GM19455 (cell line): ENCODE measurements around the gene CMTM8.
"Not testable (repeated sequence)": the region's sequence is repeated elsewhere in the genome, so short reads cannot be mapped to it uniquely, and the experiment has no call there.

Experiments used
- ATAC-seq: cut with Tn5 transposase; IDR thresholded peaks from one replicate; pipeline ENCODE4 v1.9.1; 2021; ENCODE audit not compliant: unreplicated experiment

Gene CMTM8

GRCh38 chr3:32374788-32375595 lies 136.5 kb downstream of the CMTM8 start:
- ATAC-seq: no peak

GRCh38 chr3:32375596-32375930 lies 137.1 kb downstream of the CMTM8 start:
- ATAC-seq: no peak

GRCh38 chr3:32376115-32376514 lies 137.6 kb downstream of the CMTM8 start:
- ATAC-seq: no peak

- no peak for ATAC-seq
Measured at GRCh38 chr3:32379831-32380500, 141.5 kb downstream of the CMTM8 start.

- no peak for ATAC-seq
Measured at GRCh38 chr3:32381922-32382321, 143.4 kb downstream of the CMTM8 start.

GRCh38 chr3:32383136-32383711 lies 144.7 kb downstream of the CMTM8 start:
- ATAC-seq: no peak

GRCh38 chr3:32384938-32385337 lies 146.5 kb downstream of the CMTM8 start:
- no peak for ATAC-seq

GRCh38 chr3:32387512-32387911 lies 149.0 kb downstream of the CMTM8 start:
- ATAC-seq: no peak

GRCh38 chr3:32389577-32389976 lies 151.1 kb downstream of the CMTM8 start:
- not testable (repeated sequence) for ATAC-seq

- peak; percentile 58 for ATAC-seq
Measured at GRCh38 chr3:32391643-32392535, 153.4 kb downstream of the CMTM8 start, which contains the start of gene CMTM7. TSS of gene CMTM7 (plus strand) at chr3:32391853. CDS start at chr3:32391907, 54 bp downstream.

GRCh38 chr3:32392536-32393302 lies 154.2 kb downstream of the CMTM8 start:
- ATAC-seq: peak; percentile 10

GRCh38 chr3:32395496-32395895 lies 157.0 kb downstream of the CMTM8 start:
- ATAC-seq: no peak

- no peak for ATAC-seq
Measured at GRCh38 chr3:32397941-32398340, 159.5 kb downstream of the CMTM8 start.

- ATAC-seq: no peak
Measured at GRCh38 chr3:32398531-32398930, 160.1 kb downstream of the CMTM8 start.

- no peak for ATAC-seq
Measured at GRCh38 chr3:32399030-32399620, 160.6 kb downstream of the CMTM8 start.

- ATAC-seq: peak; percentile 13
Measured at GRCh38 chr3:32401126-32401525, 162.6 kb downstream of the CMTM8 start.

GRCh38 chr3:32401556-32402081 lies 163.1 kb downstream of the CMTM8 start:
- peak; percentile 65 for ATAC-seq

GRCh38 chr3:32403663-32404062 lies 165.2 kb downstream of the CMTM8 start:
- ATAC-seq: no peak

- ATAC-seq: no peak
Measured at GRCh38 chr3:32404714-32405113, 166.2 kb downstream of the CMTM8 start.

GRCh38 chr3:32405155-32405554 lies 166.7 kb downstream of the CMTM8 start:
- ATAC-seq: no peak
